T-helper 1 cell treated with Interleukin-12 subunit alpha and Interleukin-12 subunit beta and Interleukin-4 antibody, amounts not matched to agents 30 μg/mL and 1 μg/mL, for 36 hours (primary cell): ENCODE results near the gene PIGW.
A peak's percentile ranks its signal among the peaks of the same experiment; 100 is the strongest.

Experiments used
- H3K27ac Mint-ChIP-seq: one replicate; pipeline ENCODE4 v1.8.0; 2021; ENCODE audit warnings: mild to moderate bottlenecking, mixed read lengths
- H3K27me3 Mint-ChIP-seq: one replicate; pipeline ENCODE4 v1.8.0; 2021; ENCODE audit warnings: low read depth, mixed read lengths
- H3K36me3 Mint-ChIP-seq: one replicate; pipeline ENCODE4 v1.8.0; 2021; ENCODE audit warnings: low read depth, mixed read lengths
- H3K4me1 Mint-ChIP-seq: one replicate; pipeline ENCODE4 v1.8.0; 2021; ENCODE audit warnings: low read depth, mixed read lengths
- H3K4me3 Mint-ChIP-seq: one replicate; pipeline ENCODE4 v1.8.0; 2021; ENCODE audit warnings: mild to moderate bottlenecking, moderate library complexity, mixed read lengths
- H3K9me3 Mint-ChIP-seq: one replicate; pipeline ENCODE4 v1.8.0; 2021; ENCODE audit warnings: mixed read lengths

PIGW gene

DNA sequence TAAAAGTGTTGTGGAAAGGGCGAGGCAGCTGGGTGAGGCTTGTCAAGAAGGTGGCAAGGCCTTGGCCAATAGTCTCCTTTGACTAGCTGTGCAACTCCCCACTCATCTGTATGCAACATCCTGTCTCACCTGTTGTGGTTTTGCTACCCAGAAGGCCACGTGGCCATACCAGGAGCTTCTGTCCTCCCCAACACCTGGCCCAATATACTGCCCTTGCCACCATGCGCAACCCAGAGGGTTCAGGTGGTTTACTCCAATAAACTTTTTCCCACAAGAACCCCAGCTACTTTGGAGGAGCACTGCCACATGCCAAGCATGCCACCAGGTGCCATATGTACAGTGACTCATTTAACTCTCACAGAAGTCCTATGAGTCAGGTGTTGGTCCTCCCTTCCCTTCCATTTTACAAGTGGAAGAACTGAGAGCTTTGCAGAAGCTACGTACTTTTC, 10.3 kb upstream of the PIGW start:
- Mint-ChIP-seq H3K36me3 (peaks cover 43% of the 10 kb centered on the region), H3K9me3 (no peaks in the 10 kb centered on the region), H3K27ac (peak overlapping the region; percentile 39)

DNA sequence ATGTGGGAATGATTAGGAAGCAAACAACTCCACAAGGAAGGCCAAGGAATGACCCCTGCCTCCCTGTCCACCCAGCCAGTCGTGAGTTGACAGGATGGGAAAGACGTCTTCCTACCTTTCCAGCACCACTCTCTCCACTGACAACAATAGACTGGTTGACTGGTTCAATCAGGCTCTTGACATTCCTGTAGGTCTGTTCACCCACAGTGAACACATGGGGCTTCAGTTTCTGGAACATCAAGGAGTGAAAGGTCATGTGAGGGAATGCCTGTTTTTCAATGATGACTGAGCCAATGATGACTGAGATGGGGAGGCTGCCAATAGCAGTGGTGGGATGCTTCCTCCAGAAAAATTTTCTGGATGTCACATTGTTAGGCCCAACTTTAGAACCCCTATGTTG, 9.7 kb upstream of the PIGW start:
- H3K9me3 Mint-ChIP-seq: no peaks in the 10 kb centered on the region
- H3K27ac Mint-ChIP-seq: no peak overlapping the region
- peaks cover 12% of the 10 kb centered on the region for H3K4me1 Mint-ChIP-seq
- peaks cover 43% of the 10 kb centered on the region for H3K36me3 Mint-ChIP-seq
- no peaks in the 10 kb centered on the region for H3K27me3 Mint-ChIP-seq
- no peak overlapping the region for H3K4me3 Mint-ChIP-seq

More for the DNA sequence above, 10.3 kb upstream of the PIGW start:
- H3K4me1 Mint-ChIP-seq: peaks cover 12% of the 10 kb centered on the region
- no peak overlapping the region for H3K4me3 Mint-ChIP-seq
- H3K27me3 Mint-ChIP-seq: no peaks in the 10 kb centered on the region

DNA sequence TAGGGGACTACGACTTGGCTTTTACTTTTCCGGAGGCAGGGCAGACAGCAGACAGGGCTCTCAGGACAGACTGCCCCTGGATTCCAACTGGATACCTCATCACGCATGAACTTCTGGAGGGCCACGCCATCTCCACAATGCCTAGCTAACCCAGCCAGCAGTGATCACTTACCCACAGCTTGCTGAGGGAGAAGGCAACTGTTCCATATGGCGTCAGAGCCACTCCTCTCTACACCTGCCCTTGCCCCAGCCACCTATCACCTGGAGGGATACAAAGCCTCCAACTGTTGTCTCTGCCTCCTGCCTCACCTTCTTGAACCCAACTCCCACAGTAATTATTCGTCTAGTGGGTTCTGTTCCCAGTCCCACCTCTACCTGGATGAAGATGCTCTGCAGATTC, 8.9 kb upstream of the PIGW start:
- H3K27ac Mint-ChIP-seq: no peak overlapping the region

DNA sequence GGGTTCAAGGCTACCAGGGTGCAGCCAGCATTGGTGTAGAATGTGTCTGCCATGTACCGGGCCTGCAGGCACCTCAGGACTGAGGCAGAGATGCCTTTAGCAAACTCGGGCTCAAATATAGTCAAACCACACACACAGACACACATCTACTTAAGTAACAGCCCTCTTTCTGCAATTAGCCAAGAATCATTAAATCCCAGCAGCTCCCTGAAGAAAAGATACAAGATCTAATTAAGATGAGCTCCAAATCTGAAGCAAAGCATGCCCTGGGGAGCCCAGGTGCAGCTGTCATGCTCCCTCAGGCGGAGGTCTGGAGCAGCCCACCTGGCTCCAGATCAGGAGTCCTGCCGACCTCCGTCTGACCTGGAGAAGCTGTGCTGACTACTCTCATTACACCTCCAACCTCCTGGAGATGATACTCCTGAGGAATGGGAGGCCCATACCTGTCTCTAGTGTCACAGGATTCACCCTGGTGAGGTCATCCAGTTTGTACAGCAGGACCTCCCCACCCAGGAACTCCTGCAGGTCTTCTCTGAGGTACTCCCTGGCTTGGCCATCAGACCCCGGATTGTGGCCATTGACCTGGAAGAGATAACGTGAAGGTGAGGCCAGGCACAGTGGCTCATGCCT, 7.1 kb upstream of the PIGW start:
- Mint-ChIP-seq H3K27me3 (no peaks in the 10 kb centered on the region), H3K9me3 (no peaks in the 10 kb centered on the region), H3K4me3 (no peak overlapping the region), H3K27ac (no peak overlapping the region), H3K36me3 (peaks cover 38% of the 10 kb centered on the region), H3K4me1 (peaks cover 14% of the 10 kb centered on the region)

More for the DNA sequence above, 8.9 kb upstream of the PIGW start:
- Mint-ChIP-seq H3K4me3 (no peak overlapping the region), H3K9me3 (no peaks in the 10 kb centered on the region), H3K36me3 (peaks cover 36% of the 10 kb centered on the region), H3K27me3 (no peaks in the 10 kb centered on the region), H3K4me1 (peaks cover 12% of the 10 kb centered on the region)

DNA sequence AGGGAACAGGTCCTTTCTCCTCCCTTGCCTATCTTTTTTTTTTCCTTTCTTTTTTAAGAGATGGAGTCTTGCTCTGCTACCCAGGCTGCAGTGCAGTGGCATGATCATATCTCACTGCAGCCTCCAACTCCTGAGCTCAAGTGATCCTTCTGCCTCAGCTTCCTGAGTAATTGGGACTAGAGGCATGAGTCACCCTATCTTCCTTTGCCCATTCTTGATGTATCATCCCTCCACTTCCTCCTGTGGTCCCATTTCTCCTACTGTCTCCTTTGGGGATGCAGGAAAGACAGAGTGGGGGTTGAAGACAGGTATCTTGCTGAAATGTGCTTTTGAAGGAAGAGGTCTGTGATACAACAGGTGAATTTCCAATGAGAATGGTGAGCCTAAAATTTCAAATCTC, 5.7 kb upstream of the PIGW start:
- Mint-ChIP-seq H3K36me3 (peaks cover 42% of the 10 kb centered on the region), H3K4me1 (peaks cover 22% of the 10 kb centered on the region), H3K27me3 (no peaks in the 10 kb centered on the region), H3K4me3 (no peak overlapping the region), H3K27ac (no peak overlapping the region), H3K9me3 (no peaks in the 10 kb centered on the region)

DNA sequence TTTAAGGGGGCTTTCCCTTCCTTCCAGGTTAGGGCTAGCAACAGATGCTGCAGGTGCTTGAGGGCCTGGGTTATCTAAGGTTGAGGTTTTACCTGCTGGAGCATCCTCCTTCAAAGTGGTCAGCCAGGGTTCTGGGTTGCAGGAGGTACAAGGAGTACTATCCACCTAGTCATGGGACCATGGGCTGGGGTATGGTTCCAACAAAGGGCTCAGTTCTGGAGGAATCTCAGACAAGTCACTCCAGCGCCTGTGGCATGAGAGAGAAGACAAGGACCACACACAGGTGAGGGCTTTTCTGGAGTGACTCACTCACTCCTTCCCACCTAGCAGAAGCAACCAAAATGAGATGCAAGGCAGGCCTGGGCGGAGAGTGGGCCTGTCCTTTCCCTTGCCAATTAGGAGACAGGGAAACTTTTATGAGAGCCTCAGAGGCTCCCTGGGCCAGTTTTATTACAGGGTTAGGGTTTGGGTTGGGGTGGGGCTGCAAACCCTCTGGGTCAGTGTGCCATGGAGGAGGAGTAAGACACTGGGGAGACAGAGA, 2.3 kb upstream of the PIGW start:
- Mint-ChIP-seq H3K4me1 (peaks cover 27% of the 10 kb centered on the region), H3K9me3 (no peaks in the 10 kb centered on the region), H3K27me3 (no peaks in the 10 kb centered on the region), H3K27ac (peak overlapping the region; percentile 10), H3K36me3 (peaks cover 25% of the 10 kb centered on the region), H3K4me3 (peak overlapping the region; percentile 52)

DNA sequence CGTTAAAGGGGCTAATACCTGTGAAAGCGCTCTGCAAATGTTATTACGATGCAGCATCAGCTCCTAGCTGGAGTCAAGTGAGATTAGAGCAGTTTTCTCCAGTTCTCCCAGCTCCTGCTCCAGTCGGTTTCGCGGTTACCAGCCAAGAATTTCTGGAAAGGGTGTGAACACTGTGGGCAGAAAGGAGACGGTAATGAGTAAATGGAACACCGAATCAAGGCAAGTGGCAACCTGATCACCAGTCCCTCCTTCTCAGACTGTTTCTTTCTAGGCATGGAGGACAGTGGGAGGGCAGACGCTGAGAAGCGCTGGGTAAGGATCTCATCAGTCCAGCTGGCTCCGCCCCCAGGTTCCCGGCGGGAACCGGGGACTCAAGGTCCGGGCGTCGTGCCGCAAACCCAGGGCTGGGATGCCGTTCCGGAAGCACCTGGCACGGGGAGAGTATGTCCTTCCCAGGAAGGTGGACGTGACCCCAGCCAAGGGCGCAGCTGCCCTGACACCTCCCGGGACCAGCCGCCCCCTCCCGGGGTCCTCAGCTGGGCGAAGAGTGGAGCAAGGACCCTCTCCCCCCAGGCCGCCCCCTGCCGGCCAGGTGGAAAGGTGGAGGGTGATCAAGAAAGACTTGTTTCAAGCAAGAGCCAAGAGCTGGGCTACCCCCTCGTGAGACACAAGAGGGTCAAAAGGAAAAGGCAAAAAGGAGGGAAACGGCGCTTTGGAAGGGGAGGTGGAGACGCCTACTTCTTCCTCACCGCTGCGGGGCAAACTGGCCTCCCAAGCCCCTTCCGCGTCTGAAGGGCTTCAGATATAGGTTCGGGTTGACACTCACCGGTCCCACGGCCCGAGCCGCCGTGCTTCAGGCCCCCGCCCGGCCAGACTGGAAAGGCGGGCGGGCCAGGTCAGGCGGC, 600 bp upstream of the PIGW start:
- Mint-ChIP-seq H3K27me3 (no peaks in the 10 kb centered on the region), H3K4me3 (peak overlapping the region; percentile 99), H3K4me1 (peaks cover 25% of the 10 kb centered on the region), H3K36me3 (peaks cover 28% of the 10 kb centered on the region), H3K27ac (peak overlapping the region; percentile 98), H3K9me3 (no peaks in the 10 kb centered on the region)

DNA sequence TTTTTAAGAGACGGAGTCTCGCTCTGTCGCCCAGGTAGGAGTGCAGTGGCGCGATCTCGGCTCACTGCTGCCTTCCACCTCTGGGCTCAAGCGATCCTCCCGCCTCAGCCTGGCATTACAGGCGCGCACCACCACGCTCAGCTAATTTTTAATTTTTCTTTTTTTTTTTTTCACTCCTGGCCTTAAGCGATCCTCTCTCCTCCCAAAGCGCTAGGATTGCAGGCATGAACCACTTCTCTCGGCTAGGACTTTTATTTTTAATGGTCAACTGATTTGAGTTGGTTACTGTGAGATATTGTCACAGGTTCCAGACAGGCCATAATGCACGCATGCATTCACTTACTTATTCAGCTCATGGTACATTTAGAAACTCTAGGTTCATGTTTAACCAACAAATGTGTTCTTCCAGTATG, 888 bp downstream of the PIGW start:
- Mint-ChIP-seq H3K4me1 (peaks cover 28% of the 10 kb centered on the region), H3K9me3 (no peaks in the 10 kb centered on the region), H3K4me3 (peak overlapping the region; percentile 99), H3K27ac (peak overlapping the region; percentile 98), H3K27me3 (no peaks in the 10 kb centered on the region), H3K36me3 (peaks cover 32% of the 10 kb centered on the region)

DNA sequence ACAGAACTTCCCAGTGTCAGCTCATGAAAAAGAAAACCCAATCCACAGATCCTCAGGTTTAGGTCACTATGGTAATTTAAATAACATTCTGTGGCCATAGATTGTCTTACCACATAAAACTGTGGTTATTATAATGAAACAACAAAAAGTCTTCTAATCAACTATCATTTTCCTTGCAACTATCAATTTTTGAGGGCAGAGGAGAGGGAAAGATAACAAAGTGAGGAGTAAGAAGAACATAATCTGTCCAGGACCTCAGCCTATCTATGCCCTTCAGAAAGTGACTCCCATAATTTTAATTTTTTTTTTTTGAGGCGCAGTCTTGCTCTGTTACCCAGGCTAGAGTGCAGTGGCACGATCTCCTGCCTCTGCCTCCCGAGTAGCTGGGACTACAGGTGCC, 5.9 kb downstream of the PIGW start:
- Mint-ChIP-seq H3K4me3 (no peak overlapping the region), H3K27me3 (no peaks in the 10 kb centered on the region), H3K36me3 (peaks cover 20% of the 10 kb centered on the region), H3K27ac (no peak overlapping the region), H3K9me3 (no peaks in the 10 kb centered on the region), H3K4me1 (peaks cover 13% of the 10 kb centered on the region)

DNA sequence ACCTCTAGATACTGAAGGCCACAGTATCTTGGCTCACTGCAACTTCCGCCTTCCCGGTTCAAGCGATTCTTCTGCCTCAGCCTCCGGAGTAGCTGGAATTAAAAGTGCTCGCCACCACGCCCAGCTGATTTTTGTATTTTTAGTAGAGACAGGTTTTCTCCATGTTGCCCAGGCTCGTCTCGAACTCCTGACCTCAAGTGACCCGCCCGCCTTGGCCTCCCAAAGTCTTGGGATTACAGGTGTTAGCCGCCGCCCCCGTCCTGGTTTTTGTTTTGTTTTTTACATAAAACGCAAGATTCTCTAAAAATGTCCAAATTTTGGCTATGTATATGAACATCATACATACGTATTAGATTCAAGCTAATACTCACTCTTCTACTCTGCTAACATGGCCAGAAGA, 8.0 kb downstream of the PIGW start:
- no peaks in the 10 kb centered on the region for H3K9me3 Mint-ChIP-seq
- H3K4me1 Mint-ChIP-seq: peaks cover 12% of the 10 kb centered on the region
- no peak overlapping the region for H3K4me3 Mint-ChIP-seq
- no peaks in the 10 kb centered on the region for H3K27me3 Mint-ChIP-seq
- H3K27ac Mint-ChIP-seq: no peak overlapping the region
- peaks cover 24% of the 10 kb centered on the region for H3K36me3 Mint-ChIP-seq

DNA sequence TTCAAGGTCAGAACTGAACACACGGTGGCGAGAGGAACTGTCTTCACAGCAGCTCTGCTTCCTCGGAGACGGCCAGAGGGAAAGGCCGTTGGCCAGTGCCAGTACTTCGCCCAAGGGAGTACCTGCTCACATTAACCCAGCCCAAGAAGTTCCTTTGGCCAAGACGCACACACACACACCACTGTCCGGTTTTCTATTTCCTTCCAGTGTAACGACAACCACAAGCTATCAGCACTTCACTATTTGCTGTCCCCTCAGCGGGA, 9.2 kb downstream of the PIGW start:
- peak overlapping the region; percentile 97 for H3K27ac Mint-ChIP-seq
- no peaks in the 10 kb centered on the region for H3K27me3 Mint-ChIP-seq
- H3K4me3 Mint-ChIP-seq: peak overlapping the region; percentile 100
- H3K9me3 Mint-ChIP-seq: no peaks in the 10 kb centered on the region
- peaks cover 22% of the 10 kb centered on the region for H3K36me3 Mint-ChIP-seq
- peaks cover 19% of the 10 kb centered on the region for H3K4me1 Mint-ChIP-seq

DNA sequence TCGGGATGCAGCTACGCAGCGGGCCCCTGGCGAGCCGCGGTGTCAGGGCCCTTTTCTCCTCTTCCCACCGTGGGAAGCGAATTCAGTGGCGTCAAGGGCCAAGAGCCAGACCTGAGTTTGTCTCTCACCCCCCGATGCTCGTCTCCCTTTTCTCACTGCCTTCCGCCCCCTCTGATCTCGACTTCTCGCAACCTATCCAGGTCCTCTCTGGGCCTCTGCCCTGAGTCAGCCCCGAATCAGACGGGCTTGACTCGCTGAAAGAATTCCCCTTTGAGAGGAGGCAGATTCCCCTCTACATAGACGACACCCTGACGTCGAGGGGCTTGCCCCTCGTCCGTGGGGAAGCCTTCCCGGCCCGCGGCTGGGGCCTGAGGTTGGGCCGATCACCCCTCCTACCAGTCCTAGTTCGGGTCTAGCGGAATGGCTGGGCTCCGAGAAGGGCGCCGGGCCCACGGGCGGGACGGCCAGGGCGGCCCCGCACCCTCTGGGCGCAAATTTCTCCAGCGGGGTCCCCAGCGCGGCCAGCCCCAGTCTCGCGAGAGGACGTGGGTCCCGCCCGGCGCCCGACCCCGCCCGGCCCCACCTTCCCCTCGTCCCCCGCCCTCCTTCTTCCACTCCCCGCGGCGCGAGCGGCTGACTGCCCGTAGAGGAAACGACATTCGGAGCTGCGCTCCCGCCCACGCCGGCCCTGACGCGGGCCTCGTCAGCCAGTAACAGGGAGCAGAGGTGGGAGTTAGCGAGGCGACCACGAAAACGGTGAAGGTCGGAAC, 9.7 kb downstream of the PIGW start, which contains the start of gene GGNBP2:
GGNBP2 (plus strand) TSS at position 613 of the 770 bp plus-strand sequence. CDS start 806 bp downstream, outside the sequence.
- H3K4me1 Mint-ChIP-seq: peaks cover 19% of the 10 kb centered on the region
- H3K27me3 Mint-ChIP-seq: no peaks in the 10 kb centered on the region
- H3K4me3 Mint-ChIP-seq: peak within 1 kb of the TSS; percentile 100
- H3K9me3 Mint-ChIP-seq: no peaks in the 10 kb centered on the region
- H3K27ac Mint-ChIP-seq: peak within 1 kb of the TSS; percentile 97
- H3K36me3 Mint-ChIP-seq: peaks cover 21% of the 10 kb centered on the region

DNA sequence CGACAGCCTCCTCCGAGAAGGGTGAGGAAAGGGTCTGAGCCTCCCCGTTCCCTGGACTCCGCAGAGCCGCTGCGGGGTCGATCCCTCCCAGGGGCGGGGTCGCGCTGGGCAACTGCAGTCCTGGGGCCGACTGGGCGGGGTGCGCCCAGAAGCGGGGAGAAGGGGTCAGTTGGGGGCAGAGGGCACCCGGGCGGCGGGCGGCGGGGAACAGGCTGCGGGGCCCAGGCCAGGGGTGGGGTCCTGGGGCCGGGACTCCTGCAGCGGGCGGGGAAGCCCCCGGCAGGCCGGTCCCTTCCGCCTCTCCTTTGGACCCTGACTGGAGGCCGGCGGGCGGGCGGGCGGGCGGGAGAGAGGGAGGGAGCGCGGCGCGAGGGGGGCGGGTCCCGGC, 10.3 kb downstream of the PIGW start:
- Mint-ChIP-seq H3K27me3 (no peaks in the 10 kb centered on the region), H3K9me3 (no peaks in the 10 kb centered on the region), H3K4me1 (peaks cover 20% of the 10 kb centered on the region), H3K4me3 (peak overlapping the region; percentile 100), H3K27ac (peak overlapping the region; percentile 97), H3K36me3 (peaks cover 18% of the 10 kb centered on the region)
